HepG2 (cell line): Measurements from ENCODE around the gene RMND5A. TPM values are rescaled to one million over a fixed set of nuclear protein-coding genes. Genes with fewer than 3 reads are reported as not detected.

Experiments
- ATAC-seq: fragments of 200-7000 bp; cut with Tn5 transposase; 3 replicates; pipeline ENCODE4 v1.9.1; 2020; ENCODE audit warnings: mild to moderate bottlenecking, moderate library complexity
- BruUV-seq: library from RNA; stranded (reverse); fragments of 400-500 nt; replicated peaks from 2 replicates; lab custom pipeline; 2021; lab: Mats Ljungman, UMichigan
- CTCF ChIA-PET: fragments of 300-600 bp; formaldehyde crosslinking; extraction: SDS; loops from one replicate; lab custom pipeline; 2021; ENCODE audit warnings: low total read pairs, inconsistent platforms, low intra/inter-chr PET ratio; lab: Yijun Ruan, JAX
- POLR2A ChIA-PET: fragments of 350-600 bp; sonication (Branson Sonifier 250); formaldehyde crosslinking; loops from one replicate; lab custom pipeline; 2020; ENCODE audit warnings: antibody characterized with exemption, inconsistent platforms; lab: Yijun Ruan, JAX
- DNase-seq: peaks from one replicate; pipeline ENCODE4 v3.0.0-alpha.2; 2015; ENCODE audit warnings: low spot score
- FAIRE-seq: peaks from 3 replicates; lab custom pipeline; 2011; peaks lifted over from hg19 to GRCh38; lab: Jason Lieb, UNC
- H2AFZ ChIP-seq: one replicate; pipeline ENCODE4 v1.6.1; 2011; ENCODE audit warnings: low read length, inconsistent platforms
- H3K27ac ChIP-seq: fragments of 300-600 bp; 3 replicates; pipeline ENCODE4 v1.8.0; 2011; ENCODE audit warnings: mixed run types, mild to moderate bottlenecking, mixed read lengths, low read length, inconsistent platforms; ENCODE audit not compliant: insufficient read depth; ENCODE audit errors: extremely low read length
- H3K27me3 ChIP-seq, 2 experiments: fragments of 200-600 bp in 1 of 2; 2 replicates in 1 of 2; 3 replicates in 1 of 2; pipeline versions ENCODE4 v1.6.0 to v1.8.0; 2011; ENCODE audit warnings: low read length in 2 of 2, mild to moderate bottlenecking in 2 of 2, moderate library complexity in 2 of 2, inconsistent platforms in 1 of 2; ENCODE audit not compliant: insufficient read depth in 2 of 2, control insufficient read depth in 1 of 2
- H3K36me3 ChIP-seq, 2 experiments: fragments of 200-600 bp in 1 of 2; replicated peaks in 1 of 2; 2 replicates in 1 of 2; 3 replicates in 1 of 2; pipeline versions ENCODE4 v1.5.1 to v1.8.0; 2011; ENCODE audit warnings: low read length in 2 of 2, inconsistent platforms in 1 of 2; ENCODE audit not compliant: insufficient read depth in 2 of 2, control insufficient read depth in 1 of 2
- H3K4me1 ChIP-seq: 2 replicates; pipeline ENCODE4 v1.5.1; 2012; ENCODE audit warnings: low read length, inconsistent platforms; ENCODE audit not compliant: insufficient read depth
- H3K4me2 ChIP-seq: 2 replicates; pipeline ENCODE4 v1.6.0; 2011; ENCODE audit warnings: low read depth, low read length, inconsistent platforms
- H3K4me3 ChIP-seq, 3 experiments: fragments of 200-600 bp in 1 of 3; sonication (generic), shearing (Covaris generic) in 1 of 3; replicated peaks in 1 of 3; 2 replicates each; pipeline ENCODE4 v1.5.1; 2011 to 2016; ENCODE audit warnings: low read length in 3 of 3, inconsistent platforms in 2 of 3, low read depth in 2 of 3, mild to moderate bottlenecking in 2 of 3, control low read depth in 1 of 3, mixed read lengths in 1 of 3; ENCODE audit not compliant: insufficient read depth in 1 of 3
- H3K79me2 ChIP-seq: one replicate; pipeline ENCODE4 v1.6.1; 2011; ENCODE audit warnings: low read length, inconsistent platforms; ENCODE audit not compliant: insufficient read depth
- H3K9ac ChIP-seq: 2 replicates; pipeline ENCODE4 v1.6.0; 2011; ENCODE audit warnings: mild to moderate bottlenecking, low read depth, low read length, inconsistent platforms; ENCODE audit not compliant: insufficient read depth
- H3K9me3 ChIP-seq: 2 replicates; pipeline ENCODE4 v1.5.1; 2012; ENCODE audit warnings: mild to moderate bottlenecking, low read length
- H4K20me1 ChIP-seq: 2 replicates; pipeline ENCODE4 v1.6.0; 2011; ENCODE audit warnings: inconsistent platforms, mild to moderate bottlenecking, low read length, moderate library complexity; ENCODE audit not compliant: insufficient read depth
- ATF7 ChIP-seq, 2 experiments: fragments of 450-650 bp in 1 of 2; sonication (generic) in 1 of 2; formaldehyde crosslinking in 1 of 2; IDR thresholded peaks; 2 replicates each; pipeline versions ENCODE4 v1.4.0 to v1.6.1; 2016 to 2020; ENCODE audit warnings: antibody characterized with exemption in 1 of 2, mild to moderate bottlenecking in 1 of 2, missing genetic modification reagents in 1 of 2
- CREB1 ChIP-seq, 2 experiments: fragments of 450-650 bp in 1 of 2; IDR thresholded peaks; 2 replicates each; pipeline ENCODE4 v1.6.1; 2016 to 2017; ENCODE audit warnings: control low read depth in 1 of 2, mild to moderate bottlenecking in 1 of 2, missing compliant biosample characterization in 1 of 2, missing genetic modification characterization in 1 of 2
- KDM6A ChIP-seq: IDR thresholded peaks from 2 replicates; pipeline ENCODE4 v1.6.1; 2016; ENCODE audit warnings: low read depth
- RARG ChIP-seq: sonication (generic); formaldehyde crosslinking; IDR thresholded peaks from 2 replicates; pipeline ENCODE4 v1.4.0; 2020; ENCODE audit warnings: low read depth, mild to moderate bottlenecking, missing genetic modification reagents
- SKI ChIP-seq: fragments of 450-650 bp; IDR thresholded peaks from one replicate; pipeline ENCODE4 v1.6.1; 2018; ENCODE audit warnings: mild to moderate bottlenecking; ENCODE audit not compliant: partially characterized antibody
- ZBTB7A ChIP-seq: sonication (generic); formaldehyde crosslinking; IDR thresholded peaks from 2 replicates; pipeline ENCODE4 v1.8.0; 2022; ENCODE audit warnings: mild to moderate bottlenecking, missing genetic modification reagents
- ZNF235 ChIP-seq: sonication (generic); formaldehyde crosslinking; IDR thresholded peaks from 2 replicates; pipeline ENCODE4 v1.8.1; 2023; ENCODE audit warnings: mild to moderate bottlenecking, missing genetic modification reagents, borderline replicate concordance
- ZNF264 ChIP-seq: sonication (generic); formaldehyde crosslinking; IDR thresholded peaks from 2 replicates; pipeline ENCODE4 v1.4.0; 2020; ENCODE audit warnings: missing genetic modification reagents
- ZNF282 ChIP-seq: fragments of 450-650 bp; IDR thresholded peaks from 2 replicates; pipeline ENCODE4 v1.6.1; 2018; ENCODE audit not compliant: partially characterized antibody
- ZNF703 ChIP-seq: sonication (generic); formaldehyde crosslinking; IDR thresholded peaks from 2 replicates; pipeline ENCODE4 v1.5.1; 2020; ENCODE audit warnings: missing genetic modification reagents, mild to moderate bottlenecking, moderate library complexity, borderline replicate concordance
- ZNF720 ChIP-seq: sonication (generic); formaldehyde crosslinking; IDR thresholded peaks from 2 replicates; pipeline ENCODE4 v1.4.0; 2020; ENCODE audit warnings: missing genetic modification reagents
- WGBS: methylation state at CpG from one replicate; pipeline ENCODE4 v1.1.6; 2017; ENCODE audit warnings: low lambda C conversion rate; 5-methylcytosine and 5-hydroxymethylcytosine counted together
- in situ Hi-C: cut with HindIII; loops from 2 replicates; pipeline ENCODE4 v1.10.0; 2017; ENCODE audit warnings: low pct_unique_long_range_greater_than_20kb; ENCODE audit not compliant: extremely low pct_ligation_motif_present
- intact Hi-C: fragments of 100-400 bp; cut with micrococcal nuclease; formaldehyde crosslinking; loops from one replicate; pipeline ENCODE4 v1.10.0; 2022; ENCODE audit not compliant: unreplicated experiment
- polyA plus RNA-seq, 8 experiments: library from polyadenylated mRNA; depleted of rRNA in 3 of 8; stranded (reverse) in 7 of 8; unstranded in 1 of 8; fragments of >200 nt; fragmentation: Illumina TruSeq in 4 of 8; extraction: Trizol in 4 of 8; gene quantifications; 2 replicates each; pipeline versions ENCODE4 v1.2.1 to v1.2.3, GENCODE V29; 2011 to 2016; ENCODE audit warnings: low read depth in 4 of 8, missing spikeins in 1 of 8, mixed read lengths in 1 of 8; ENCODE audit not compliant: insufficient read depth in 1 of 8
- total RNA-seq, 5 experiments: library from RNA; depleted of rRNA; stranded (reverse); fragments of >200 nt; fragmentation: Illumina TruSeq; extraction: Trizol; gene quantifications; 2 replicates each; pipeline ENCODE4 v1.2.3, GENCODE V29; 2016; ENCODE audit warnings: low read depth in 1 of 5
- TF ChIP-seq, protein P1 (sequence below): sonication (generic); formaldehyde crosslinking; IDR thresholded peaks from 2 replicates; pipeline ENCODE4 v1.4.0; 2020; ENCODE audit warnings: mild to moderate bottlenecking, missing genetic modification reagents
- TF ChIP-seq, protein P2 (sequence below): sonication (generic); formaldehyde crosslinking; IDR thresholded peaks from 2 replicates; pipeline ENCODE4 v1.8.0; 2022; ENCODE audit warnings: mild to moderate bottlenecking, missing genetic modification reagents, borderline replicate concordance
- TF ChIP-seq, protein P3 (sequence below): sonication (generic); formaldehyde crosslinking; IDR thresholded peaks from 2 replicates; pipeline ENCODE4 v1.5.0; 2020; ENCODE audit warnings: missing genetic modification reagents, mild to moderate bottlenecking, borderline replicate concordance
- TF ChIP-seq, protein P4 (sequence below): sonication (generic); formaldehyde crosslinking; conservative IDR thresholded peaks from 2 replicates; pipeline ENCODE4 v1.8.0; 2022; ENCODE audit warnings: missing genetic modification reagents

Gene RMND5A
- total and polyA plus RNA-seq, 2 of the 13 experiments (the other 11 are each of a cell fraction or from before 2014, with no cell fraction given), result 31.0 to 66.4 TPM

DNA sequence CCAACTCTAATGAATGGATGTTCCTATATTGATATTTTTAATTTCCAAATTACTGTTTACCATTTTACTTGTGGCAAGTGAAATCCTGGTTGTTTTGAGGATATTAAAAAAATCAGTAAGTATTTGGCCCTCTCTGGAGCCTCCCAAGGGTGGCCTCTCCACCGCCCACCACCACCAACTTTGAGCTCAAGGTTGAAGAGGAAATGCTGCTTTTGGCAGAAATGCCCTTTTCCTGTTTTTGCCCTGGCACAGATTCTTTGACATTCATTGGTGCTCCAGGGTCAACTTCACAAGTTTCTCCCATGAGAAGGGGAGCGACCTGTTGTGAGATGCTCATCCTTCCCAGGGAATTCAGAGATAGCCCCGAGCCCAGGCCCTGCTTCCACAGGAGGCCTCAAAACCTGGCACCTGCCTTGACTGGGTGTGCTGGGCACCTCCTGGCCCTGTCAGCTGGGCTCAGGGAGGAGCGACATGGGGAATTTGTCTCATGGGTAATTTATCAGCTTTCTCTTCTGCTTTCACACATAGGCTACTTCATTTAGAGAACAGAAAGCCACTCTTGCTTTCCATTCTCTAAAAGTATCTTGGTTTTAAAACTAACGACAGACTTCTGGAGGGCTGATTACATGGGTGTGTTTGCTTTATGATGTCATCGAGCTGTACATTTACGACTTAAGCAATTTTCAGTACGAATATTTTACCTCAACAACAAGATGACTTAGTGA lies 63.7 kb downstream of the RMND5A start:
- CTCF ChIA-PET, result no interaction called here
- intact Hi-C loops, result no loop called here

More for the DNA sequence above, 63.7 kb downstream of the RMND5A start:
- 22% methylated on average over 8 of the region's 8 CpGs for WGBS
- H2AFZ ChIP-seq, result no peak overlapping the region
- TF ChIP-seq SKI (no peak), ZBTB7A (no peak), ZNF720 (no peak), ATF7 (IDR thresholded peaks at IDR 0.05) (peak; percentile 90), ATF7 (CRISPR knock-in tag; IDR thresholded peaks at IDR 0.05) (no peak), KDM6A (CRISPR knock-in tag) (no peak), ZNF282 (no peak), CREB1 (IDR thresholded peaks at IDR 0.05) (peak; percentile 56), CREB1 (CRISPR knock-in tag; IDR thresholded peaks at IDR 0.05) (no peak), ZNF703 (CRISPR knock-in tag) (no peak), RARG (no peak), ZNF235 (CRISPR knock-in tag) (no peak), ZNF264 (CRISPR knock-in tag) (no peak)
- TF ChIP-seq, protein P1, sequence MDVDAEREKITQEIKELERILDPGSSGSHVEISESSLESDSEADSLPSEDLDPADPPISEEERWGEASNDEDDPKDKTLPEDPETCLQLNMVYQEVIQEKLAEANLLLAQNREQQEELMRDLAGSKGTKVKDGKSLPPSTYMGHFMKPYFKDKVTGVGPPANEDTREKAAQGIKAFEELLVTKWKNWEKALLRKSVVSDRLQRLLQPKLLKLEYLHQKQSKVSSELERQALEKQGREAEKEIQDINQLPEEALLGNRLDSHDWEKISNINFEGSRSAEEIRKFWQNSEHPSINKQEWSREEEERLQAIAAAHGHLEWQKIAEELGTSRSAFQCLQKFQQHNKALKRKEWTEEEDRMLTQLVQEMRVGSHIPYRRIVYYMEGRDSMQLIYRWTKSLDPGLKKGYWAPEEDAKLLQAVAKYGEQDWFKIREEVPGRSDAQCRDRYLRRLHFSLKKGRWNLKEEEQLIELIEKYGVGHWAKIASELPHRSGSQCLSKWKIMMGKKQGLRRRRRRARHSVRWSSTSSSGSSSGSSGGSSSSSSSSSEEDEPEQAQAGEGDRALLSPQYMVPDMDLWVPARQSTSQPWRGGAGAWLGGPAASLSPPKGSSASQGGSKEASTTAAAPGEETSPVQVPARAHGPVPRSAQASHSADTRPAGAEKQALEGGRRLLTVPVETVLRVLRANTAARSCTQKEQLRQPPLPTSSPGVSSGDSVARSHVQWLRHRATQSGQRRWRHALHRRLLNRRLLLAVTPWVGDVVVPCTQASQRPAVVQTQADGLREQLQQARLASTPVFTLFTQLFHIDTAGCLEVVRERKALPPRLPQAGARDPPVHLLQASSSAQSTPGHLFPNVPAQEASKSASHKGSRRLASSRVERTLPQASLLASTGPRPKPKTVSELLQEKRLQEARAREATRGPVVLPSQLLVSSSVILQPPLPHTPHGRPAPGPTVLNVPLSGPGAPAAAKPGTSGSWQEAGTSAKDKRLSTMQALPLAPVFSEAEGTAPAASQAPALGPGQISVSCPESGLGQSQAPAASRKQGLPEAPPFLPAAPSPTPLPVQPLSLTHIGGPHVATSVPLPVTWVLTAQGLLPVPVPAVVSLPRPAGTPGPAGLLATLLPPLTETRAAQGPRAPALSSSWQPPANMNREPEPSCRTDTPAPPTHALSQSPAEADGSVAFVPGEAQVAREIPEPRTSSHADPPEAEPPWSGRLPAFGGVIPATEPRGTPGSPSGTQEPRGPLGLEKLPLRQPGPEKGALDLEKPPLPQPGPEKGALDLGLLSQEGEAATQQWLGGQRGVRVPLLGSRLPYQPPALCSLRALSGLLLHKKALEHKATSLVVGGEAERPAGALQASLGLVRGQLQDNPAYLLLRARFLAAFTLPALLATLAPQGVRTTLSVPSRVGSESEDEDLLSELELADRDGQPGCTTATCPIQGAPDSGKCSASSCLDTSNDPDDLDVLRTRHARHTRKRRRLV (CRISPR knock-in tag), result no peak
- TF ChIP-seq, protein P2, sequence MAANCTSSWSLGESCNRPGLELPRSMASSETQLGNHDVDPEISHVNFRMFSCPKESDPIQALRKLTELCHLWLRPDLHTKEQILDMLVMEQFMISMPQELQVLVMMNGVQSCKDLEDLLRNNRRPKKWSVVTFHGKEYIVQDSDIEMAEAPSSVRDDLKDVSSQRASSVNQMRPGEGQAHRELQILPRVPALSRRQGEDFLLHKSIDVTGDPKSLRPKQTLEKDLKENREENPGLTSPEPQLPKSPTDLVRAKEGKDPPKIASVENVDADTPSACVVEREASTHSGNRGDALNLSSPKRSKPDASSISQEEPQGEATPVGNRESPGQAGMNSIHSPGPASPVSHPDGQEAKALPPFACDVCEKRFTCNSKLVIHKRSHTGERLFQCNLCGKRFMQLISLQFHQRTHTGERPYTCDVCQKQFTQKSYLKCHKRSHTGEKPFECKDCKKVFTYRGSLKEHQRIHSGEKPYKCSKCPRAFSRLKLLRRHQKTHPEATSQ (CRISPR knock-in tag), result no peak
- TF ChIP-seq, protein P3, sequence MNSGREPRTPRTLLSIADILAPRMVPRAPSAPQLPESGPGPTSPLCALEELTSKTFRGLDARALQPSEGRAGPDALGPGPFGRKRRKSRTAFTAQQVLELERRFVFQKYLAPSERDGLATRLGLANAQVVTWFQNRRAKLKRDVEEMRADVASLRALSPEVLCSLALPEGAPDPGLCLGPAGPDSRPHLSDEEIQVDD (CRISPR knock-in tag), result no peak
- TF ChIP-seq, protein P4, sequence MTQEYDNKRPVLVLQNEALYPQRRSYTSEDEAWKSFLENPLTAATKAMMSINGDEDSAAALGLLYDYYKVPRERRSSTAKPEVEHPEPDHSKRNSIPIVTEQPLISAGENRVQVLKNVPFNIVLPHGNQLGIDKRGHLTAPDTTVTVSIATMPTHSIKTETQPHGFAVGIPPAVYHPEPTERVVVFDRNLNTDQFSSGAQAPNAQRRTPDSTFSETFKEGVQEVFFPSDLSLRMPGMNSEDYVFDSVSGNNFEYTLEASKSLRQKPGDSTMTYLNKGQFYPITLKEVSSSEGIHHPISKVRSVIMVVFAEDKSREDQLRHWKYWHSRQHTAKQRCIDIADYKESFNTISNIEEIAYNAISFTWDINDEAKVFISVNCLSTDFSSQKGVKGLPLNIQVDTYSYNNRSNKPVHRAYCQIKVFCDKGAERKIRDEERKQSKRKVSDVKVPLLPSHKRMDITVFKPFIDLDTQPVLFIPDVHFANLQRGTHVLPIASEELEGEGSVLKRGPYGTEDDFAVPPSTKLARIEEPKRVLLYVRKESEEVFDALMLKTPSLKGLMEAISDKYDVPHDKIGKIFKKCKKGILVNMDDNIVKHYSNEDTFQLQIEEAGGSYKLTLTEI, result no peak
- no peak overlapping the region for H3K27ac ChIP-seq
- no TSS peak for BruUV-seq
- no peaks in the 10 kb centered on the region for H4K20me1 ChIP-seq
- no peaks in the 10 kb centered on the region for H3K36me3 ChIP-seq
- H3K27me3 ChIP-seq, result peaks cover 0 to 24% of the 10 kb centered on the region in 2 experiments; a peak in 3 of 5 replicates
- no peak overlapping the region for H3K4me2 ChIP-seq
- DNase-seq, result no peak
- no peak overlapping the region for H3K4me3 ChIP-seq
- no peak overlapping the region for H3K9ac ChIP-seq
- no peak for ATAC-seq
- no peak for FAIRE-seq
- in situ Hi-C loops, result no loop called here
- H3K9me3 ChIP-seq, result no peaks in the 10 kb centered on the region
- POLR2A ChIA-PET, result no interaction called here
- no peaks in the 10 kb centered on the region for H3K4me1 ChIP-seq
- no peaks in the 10 kb centered on the region for H3K79me2 ChIP-seq
